GM19463 (cell line): ENCODE measurements around the gene MAPK12.

ENCODE experiments used
- ATAC-seq: cut with Tn5 transposase; IDR thresholded peaks from one replicate; pipeline ENCODE4 v1.9.1; 2021; ENCODE audit warnings: mild to moderate bottlenecking, moderate library complexity; ENCODE audit not compliant: unreplicated experiment

MAPK12 gene

DNA sequence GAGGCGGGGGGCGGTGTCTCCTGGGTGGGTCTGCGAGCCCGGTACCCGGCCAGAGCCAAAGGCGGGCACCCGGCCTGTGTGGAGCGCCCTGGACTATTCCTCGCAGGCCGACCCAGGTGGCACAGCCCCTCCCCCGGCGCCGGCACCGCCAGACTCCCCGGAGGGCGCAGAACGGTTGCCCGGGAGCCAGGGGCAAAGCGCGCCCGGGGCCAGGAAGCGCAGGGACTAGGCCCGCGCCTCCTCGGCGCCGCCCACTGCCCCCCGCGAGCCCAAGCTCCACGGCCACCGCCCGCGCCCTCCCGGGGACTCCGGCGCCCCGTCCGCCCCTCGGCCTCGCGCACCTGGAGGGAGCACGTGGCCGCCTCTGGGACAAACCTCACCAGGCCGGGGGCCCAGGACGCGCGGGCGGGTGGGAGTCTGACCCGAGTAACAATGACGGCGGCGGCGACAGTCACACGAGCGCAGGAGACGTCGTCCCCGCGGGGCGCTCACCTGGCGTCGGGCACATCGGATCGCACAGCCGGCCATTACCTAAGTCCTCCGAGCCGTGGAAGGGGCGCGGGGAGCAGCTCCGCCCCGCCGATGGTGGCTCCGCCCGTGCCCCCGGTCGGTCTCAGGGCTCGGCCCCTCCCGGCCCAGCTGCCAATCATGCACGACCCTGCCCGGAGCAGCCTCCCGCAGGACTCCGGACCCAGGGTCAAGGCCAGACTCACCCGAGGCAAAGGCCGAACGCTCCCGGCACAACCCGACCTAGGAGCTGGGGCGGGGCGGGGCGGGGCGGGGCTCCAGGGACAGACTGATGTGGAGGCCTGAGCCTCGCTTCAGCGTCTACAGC is 38.5 kb upstream of the MAPK12 start:
- ATAC-seq, result no peak

DNA sequence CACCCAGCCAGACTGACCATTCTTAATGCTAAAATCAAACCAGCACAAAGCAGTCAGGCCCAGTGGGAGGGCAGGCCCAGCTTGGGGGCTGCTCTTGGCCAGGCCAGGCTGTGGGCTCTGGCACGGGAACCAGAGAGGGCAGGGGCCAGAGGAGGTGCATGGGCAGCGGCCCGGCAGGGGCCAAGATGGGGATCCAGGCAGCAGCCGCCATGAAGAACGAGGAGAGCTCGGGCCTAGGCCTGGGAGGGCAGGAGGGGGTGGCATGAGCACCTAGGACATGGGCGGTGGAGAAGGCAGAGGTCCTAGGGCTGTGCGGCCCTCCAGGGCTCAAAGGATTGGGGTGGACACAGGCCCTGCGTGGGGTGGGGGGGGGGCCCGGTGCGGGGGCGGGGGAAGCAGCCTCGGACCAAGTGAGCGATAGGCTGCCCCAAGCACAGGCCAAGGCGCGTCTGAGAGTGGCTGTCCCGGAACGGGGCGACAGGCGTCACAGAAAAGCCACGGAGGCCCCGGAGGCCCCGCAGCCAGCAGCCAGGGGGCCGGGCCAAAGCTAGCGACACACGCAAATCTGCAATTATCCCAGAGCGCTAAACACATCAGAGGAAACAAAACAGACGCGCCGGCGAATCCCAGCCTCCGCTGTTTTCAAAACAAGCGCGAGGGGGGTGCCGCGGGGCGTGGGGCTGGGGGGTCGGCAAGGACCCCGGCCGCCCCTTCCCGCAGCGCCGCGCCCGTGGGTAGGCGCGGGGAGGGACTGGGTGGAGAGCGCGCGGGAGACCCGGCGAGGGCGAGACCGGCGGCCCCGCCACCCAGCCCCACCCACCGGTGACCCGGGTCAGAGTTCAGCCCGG is 37.7 kb upstream of the MAPK12 start:
- ATAC-seq, result no peak

DNA sequence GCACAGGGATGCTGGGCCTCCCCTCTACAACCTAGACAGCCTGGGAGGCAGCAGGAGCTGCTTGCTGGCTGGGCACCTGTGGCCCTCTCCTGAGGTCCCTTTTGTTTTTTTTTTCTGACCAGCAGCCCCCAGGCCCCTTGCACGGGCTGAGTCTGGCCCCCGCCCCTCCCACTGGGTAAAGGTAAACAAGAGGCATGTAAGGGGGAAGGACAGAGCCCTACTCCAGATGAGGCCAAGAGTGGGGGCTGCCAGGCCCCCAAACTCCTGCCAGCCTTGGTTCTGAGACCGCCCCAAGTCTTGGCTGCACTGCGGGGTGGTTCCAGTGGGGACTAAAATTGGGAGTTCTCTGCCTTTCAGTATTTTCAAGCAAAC is 36.8 kb upstream of the MAPK12 start:
- no peak for ATAC-seq

DNA sequence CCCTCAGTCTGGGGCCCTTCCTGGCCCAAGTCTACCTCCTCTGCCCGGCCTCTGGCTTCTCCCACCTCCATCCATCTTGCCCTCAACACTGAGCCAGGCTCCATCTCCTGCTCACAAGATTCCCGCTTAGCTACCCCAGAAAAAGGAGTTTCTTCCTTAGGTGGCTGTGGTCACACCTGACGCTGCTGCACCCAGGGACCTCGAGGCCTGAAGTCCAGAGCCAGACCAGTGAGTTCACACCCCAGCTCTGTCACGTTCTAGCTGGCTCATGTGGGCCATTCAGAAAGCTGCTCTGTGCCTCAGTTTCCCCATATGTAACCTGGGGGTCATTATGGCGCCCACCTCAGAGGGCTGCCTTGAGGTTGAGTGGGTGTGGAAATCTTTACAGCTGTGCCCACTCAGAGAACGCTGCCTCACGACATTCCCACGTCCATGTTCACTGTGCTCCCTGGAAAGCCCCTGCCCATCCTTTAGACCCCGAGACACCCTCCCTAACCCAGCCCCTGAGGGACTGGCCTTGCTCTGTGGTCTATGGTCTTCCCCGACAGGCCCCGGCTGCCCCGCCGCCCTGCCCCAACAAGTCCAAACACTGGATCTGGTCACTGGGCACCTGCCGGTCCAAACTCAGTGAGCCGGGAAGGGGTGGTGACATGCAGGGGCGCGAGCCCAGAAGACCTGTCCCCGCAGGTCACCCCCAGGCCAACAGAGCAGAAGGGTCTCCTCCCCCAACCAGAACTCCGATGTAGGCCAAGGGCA is 36.2 kb upstream of the MAPK12 start:
- ATAC-seq, result no peak

DNA sequence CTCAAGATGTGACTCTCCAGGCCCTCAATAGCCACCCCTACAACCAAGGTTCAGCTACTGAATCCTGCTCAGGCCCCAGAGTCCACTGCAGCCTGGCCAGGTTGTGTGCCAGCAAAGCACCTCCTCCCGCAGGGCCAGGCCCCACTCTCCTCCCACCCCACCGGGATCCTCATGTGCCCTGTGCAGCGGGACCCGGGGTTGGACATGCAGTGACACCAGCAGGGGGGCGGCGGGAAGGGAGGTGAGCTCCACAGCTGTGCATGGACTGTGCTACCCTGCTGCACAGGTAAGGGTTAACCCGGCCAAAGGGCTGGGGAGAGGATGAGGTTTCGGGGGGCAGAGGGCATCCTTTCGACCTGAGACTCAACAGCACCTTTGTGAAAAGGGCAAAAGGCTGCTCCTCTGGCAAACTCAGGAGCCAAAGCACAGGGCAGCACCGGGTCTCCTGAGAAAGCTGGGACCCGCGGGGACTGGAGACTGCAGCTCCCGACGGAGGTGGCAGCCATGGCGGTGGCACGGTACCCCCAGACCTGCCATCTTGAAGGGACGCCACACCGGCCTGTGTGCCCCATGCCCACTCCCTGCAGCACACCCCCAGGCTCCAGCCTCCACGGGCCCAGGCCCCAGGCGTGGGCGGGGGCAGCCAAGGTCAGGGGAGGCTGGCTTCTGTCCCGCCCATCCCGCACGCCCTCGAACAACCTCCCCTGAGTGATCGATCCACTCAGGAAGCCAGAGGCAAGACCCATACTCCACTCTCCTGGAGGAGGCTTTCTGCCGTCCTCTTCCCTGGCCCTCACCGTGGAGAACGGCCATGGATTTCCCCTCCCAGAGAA is 35.4 kb upstream of the MAPK12 start:
- no peak for ATAC-seq

DNA sequence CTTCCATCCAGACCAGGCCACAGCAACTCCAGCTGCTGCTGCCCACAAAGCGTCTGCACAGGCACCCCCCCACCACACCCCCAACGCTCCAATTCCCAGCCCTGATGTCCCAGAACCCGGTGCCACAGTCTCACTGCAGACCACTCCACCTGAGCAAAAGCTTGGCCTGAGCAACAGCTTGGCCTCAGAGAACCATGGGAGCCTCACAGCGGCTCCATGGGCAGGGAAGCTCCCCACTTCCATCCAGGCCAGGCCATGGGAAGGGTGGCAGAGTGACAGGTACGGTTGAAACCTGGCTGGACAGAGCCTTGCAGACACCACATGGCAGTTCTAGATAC is 32.8 kb upstream of the MAPK12 start:
- ATAC-seq, result no peak

DNA sequence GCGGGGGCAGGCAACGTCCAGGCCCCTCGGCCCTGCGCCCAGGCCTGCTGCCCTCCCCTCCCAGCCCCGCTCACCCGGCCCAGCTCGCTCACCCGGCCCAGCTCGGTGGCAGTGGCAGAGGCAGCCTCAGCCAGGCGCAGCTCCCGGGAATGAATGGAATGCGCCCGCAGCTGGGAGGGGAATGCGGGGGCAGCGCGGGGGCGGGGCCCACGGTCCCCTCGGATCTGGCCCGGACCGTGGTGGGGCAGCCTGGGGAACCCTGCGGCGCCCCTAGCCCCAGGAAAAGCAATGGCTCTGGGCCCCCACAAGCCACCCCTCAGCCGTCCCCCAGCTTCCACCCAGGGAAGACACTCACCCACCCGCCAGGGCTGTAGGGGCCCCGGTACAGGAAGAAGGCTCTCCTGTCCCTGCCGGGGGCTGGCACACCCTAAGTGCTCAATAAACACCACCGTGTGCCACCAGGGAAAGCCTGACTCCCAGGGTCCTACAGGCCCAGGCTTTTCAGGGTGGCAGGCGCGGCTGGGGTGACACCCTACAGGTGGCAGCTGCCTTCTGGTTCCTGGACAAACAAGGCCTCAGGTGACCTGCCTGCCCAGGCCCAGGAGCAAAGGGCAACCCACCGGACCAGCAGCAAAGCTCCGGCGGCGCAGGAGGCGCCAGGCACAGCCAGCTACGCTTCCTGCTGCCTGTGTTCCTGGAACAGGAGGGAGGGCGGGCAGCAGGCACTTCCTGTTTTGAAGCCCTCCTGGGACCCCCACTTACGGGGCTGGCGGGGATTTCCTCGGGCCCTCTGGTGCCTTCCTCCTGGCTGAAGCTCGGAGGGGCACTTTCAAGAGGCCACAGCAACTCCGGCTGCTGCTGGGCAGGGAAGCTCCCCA is 32.2 kb upstream of the MAPK12 start:
- ATAC-seq, result no peak

DNA sequence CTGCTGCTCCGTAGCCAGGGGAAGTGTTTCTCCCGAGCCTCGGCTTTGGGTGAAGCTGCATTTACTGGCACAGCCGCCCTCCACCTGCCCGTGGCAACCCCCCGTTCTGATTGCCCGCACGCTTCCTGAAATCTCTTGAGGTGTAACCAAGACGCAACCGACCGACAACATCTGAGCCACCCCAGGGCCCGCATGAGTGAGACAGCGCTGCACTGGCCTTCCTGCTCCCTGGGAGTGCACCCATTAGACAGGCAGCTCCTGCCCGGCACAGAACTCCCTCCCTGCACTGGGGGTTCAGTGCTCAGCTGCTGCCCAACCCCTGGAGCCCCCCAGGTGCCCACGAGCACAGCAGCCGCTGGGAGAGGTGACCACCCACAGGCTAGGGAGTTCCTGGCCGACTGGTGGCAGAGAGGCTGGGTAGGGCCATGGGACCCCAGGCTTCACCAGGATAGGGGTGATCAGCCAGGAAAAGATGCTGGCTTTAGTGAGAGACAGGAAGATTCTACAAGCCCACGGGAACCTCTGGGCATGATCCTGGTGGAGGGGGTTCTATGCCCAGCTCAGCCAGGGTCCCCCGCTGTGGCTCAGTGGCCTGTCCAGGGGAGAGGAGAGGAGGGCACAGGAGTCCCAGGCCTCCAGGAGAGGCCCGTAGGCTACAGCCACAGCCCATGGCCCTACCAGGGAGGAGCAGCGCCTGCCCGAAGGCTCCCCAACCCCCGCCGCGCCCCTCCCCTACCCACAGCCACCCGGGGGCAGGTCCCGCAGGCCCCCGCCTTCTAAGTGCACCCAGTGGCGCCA is 31.4 kb upstream of the MAPK12 start:
- no peak for ATAC-seq

DNA sequence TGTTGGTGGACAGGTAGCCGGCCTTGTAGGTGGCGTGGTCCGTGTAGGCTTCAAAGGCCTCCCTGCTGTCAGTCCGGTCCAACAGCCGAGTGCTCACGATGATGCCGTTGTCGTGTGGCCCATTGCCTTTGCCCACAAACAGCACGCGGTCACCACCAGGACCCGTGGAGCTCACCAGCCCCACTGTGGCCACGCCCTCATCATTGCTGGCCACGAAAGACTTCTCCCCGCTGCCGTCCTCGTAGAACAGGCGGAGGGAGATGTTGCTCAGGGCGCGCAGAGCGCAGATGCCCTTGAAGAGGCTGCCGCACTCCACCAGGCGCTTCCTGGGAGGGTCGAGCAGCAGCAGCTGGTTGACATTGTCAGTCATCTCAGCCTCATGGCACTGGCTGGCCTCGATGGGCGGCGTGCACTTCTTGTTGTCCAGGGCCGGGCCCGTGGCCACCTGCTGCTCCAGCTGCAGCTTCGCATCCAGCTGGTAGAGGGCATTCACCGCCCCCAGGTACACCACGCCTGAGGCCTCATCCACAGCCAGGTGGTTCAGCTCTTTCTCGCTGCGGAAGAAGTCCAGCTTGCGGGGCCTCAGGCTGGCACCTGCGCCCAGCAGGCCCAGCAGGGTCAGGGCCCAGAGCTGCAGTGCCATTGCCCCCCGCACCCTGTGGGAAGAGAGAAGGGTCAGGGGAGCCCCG is 28.6 kb upstream of the MAPK12 start:
- ATAC-seq, result no peak

DNA sequence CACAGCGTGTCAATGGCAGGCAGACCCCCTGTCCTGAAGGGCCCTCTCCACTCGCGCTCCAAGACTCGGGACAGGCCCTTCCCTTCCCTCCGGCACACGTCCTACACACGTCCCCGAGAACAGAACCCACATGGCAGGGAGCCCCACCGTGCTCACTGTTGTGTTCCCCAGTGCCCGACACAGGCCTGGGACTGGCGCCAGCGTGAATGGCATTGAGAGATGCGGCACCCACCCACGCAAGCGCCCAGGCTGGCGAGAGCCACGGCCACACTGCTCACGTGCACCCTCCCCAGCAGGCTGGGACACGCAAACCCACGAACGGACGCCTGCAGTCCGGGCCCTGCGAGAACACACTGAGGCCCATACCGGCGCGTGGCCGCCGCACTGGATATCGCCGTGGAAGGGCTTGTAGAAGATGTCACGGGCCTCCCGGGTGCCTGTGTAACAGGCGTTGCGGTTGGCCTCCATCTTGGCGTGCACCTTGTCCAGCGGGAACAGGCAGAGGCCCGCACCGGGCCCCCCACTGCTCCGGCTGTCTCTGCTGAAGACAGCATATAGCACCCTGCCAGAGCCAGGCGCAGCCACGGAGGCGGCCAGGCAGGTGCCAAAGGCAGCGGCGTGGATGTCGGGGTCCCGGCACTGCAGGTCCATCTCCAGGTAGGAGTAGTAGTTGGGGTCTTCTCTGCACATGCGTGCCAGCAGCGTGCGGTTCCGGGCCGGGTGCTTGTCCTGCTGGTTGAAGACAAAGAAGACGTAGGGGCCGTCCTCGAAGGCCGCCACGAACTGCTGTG is 27.9 kb upstream of the MAPK12 start:
- no peak for ATAC-seq

DNA sequence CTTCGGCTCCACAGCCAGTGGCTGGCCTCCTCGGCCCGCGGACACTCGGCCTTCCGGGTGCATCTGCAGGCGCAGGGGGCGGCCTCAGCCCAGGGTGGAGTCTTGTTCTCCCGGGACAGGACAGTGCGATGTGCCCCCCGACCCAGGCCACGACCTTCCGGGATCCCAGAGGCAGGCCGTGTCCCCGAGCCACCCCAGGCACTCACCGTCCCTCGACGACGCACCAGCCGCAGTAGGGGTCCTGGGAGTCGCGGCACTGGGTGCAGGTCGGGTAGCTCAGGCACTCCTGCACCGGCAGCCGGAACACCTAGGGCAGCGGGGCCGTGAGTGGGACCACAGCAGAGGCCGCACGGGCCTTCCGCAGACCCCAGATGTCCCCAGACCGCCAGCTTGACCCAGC is 26.2 kb upstream of the MAPK12 start:
- no peak for ATAC-seq

DNA sequence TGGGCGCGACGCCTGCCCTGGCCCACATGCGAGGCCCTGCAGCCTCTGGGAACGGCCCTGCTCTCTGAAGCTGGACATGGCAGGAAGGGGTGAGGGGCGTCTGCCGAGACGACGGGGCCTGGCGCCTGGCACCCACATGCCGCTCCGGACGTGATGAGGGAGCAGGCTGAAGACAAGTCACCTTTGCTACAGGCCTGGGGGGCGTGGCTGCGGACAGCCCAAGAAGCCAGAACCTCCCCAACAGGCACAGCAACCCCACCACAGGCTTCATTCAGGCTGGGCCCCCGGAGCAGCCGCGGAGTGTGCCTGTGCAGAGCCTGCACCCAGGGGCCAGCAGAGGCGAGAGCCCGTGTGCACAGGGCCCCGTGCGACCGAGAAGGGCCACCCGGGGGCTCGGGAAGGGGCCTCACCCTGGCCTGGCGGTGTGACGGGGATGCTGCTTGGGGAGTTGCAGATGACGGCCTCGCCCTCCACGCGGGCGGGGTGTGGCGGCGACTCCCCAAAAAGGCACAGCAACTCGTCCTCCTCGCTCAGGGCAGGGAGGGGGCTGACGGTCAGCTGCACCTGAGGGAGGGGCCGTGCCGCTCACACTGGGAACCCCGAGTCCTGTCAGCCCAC is 25.3 kb upstream of the MAPK12 start:
- ATAC-seq, result no peak

DNA sequence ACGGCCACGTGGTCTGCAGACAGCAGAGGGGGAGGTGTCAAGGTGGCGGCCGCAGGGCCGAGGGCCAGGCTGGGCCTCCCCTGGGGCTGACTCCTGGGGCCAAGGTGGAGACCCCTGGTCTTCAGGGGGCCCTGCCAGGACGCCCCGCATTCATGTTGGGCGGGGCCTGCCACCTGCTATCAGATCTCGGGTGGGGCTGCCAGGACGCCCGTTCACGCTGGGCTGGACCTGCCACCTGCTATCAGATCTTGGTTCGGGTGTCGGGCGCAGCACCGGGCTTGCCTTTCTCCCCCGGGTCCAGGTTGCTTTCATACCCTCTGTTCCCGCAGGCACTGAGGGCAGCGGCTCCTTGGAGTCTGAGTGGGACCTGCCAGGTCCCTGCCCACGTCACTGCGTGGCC is 24.8 kb upstream of the MAPK12 start:
- no peak for ATAC-seq

DNA sequence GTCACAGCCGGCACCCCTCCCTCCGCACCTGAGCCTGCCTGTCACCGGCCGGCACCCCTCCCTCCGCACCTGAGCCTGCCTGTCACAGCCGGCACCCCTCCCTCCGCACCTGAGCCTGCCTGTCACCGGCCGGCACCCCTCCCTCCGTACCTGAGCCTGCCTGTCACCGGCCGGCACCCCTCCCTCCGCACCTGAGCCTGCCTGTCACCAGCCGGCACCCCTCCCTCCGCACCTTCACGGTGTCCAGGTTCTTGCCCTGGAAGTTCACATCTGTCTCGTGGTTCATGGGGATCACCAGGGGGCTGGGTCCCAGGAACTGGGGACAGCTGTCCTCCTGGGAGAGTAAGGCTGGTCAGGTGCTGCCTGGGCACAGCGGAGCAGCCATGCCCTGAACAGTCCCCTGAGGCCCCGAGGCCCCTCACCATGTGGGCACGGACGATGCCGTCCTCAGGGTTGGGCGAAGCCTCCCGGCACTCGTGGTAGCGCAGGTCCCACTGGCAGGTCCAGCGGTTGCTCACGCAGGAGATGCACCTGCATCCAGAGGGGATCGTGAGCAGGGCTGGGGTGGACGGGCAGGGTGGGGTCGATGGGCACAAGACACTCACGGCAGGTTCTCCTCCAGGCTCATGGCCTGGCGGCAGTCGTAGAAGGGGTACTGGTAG is 24.2 kb upstream of the MAPK12 start:
- ATAC-seq, result no peak

DNA sequence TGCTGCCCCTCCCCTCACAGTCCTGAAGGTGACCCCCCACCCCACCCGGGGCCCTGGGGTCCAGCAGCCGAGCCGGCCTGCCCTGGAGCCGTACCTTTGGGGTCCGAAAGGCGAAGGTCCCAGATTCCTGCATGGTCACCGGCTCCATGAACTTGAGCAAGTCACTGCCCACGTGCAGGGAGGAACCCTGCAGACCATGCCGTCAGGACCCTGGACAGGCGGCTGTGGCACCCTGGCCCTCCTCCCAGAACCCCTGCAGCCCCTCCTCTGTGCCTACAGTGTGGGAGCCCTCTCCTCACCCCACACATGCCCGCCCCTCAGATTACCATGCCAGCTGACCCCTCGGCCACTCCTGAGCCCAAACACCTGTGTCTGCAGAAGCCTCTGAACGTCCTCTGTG is 23.0 kb upstream of the MAPK12 start:
- no peak for ATAC-seq

DNA sequence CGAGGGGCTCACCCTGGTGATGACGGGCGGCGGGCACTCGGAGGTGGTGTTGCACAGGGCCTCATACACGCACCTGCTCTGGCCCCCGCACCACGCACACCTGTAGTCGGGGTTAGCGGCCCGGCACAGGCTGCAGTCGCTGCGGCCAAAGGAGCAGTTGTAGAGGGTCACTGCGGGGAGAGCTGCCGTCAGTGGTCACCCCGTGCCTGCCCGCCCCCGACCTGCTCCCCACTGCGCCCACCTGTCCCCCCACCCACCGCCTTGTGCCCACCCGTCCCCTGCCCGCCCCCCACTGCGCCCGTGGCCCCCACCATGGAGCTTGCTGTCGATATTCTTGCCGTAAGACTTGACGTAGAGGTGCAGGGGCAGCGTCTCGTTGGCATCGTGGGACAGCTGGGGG is 22.3 kb upstream of the MAPK12 start:
- ATAC-seq, result no peak
